Hepatocyte (in vitro differentiated cells): ENCODE results near the gene PTPRO. TPM values are rescaled to one million over a fixed set of nuclear protein-coding genes. Genes with fewer than 3 reads are reported as not detected.

Experiments
- DNase-seq: peaks from one replicate; pipeline ENCODE4 v3.0.0-alpha.2; 2016; ENCODE audit warnings: low spot score
- H2AFZ ChIP-seq: fragments of 200-600 bp; sonication (generic); 2 replicates; pipeline ENCODE4 v1.6.0; 2016; ENCODE audit warnings: antibody characterized with exemption, mild to moderate bottlenecking
- H3K27ac ChIP-seq: fragments of 200-600 bp; sonication (generic); 2 replicates; pipeline ENCODE4 v1.5.1; 2016; ENCODE audit warnings: mild to moderate bottlenecking
- H3K27me3 ChIP-seq: fragments of 200-600 bp; sonication (generic); 2 replicates; pipeline ENCODE4 v1.6.1; 2016
- H3K36me3 ChIP-seq: fragments of 200-600 bp; sonication (generic); replicated peaks from 2 replicates; pipeline ENCODE4 v1.5.1; 2016; ENCODE audit warnings: low read depth; ENCODE audit not compliant: insufficient read depth
- H3K4me1 ChIP-seq: fragments of 200-600 bp; sonication (generic); 2 replicates; pipeline ENCODE4 v1.5.1; 2016; ENCODE audit warnings: mild to moderate bottlenecking, moderate library complexity; ENCODE audit not compliant: insufficient read depth
- H3K4me2 ChIP-seq: fragments of 200-600 bp; sonication (generic); 2 replicates; pipeline ENCODE4 v1.6.0; 2016
- H3K4me3 ChIP-seq: fragments of 200-600 bp; sonication (generic); 2 replicates; pipeline ENCODE4 v1.5.1; 2016; ENCODE audit warnings: mild to moderate bottlenecking
- H3K79me2 ChIP-seq: fragments of 200-600 bp; sonication (generic); 2 replicates; pipeline ENCODE4 v1.6.0; 2017; ENCODE audit warnings: mild to moderate bottlenecking
- H3K9me2 ChIP-seq: fragments of 200-600 bp; sonication (generic); replicated peaks from 2 replicates; pipeline ENCODE4 v1.6.0; 2017; ENCODE audit warnings: mild to moderate bottlenecking; ENCODE audit not compliant: insufficient read depth
- H3K9me3 ChIP-seq: fragments of 200-600 bp; sonication (generic); 2 replicates; pipeline ENCODE4 v1.5.1; 2016; ENCODE audit warnings: low read depth, mild to moderate bottlenecking
- H4K20me1 ChIP-seq: fragments of 200-600 bp; sonication (generic); 2 replicates; pipeline ENCODE4 v1.6.0; 2016; ENCODE audit warnings: mild to moderate bottlenecking; ENCODE audit not compliant: insufficient read depth, poor library complexity, severe bottlenecking
- EZH2 ChIP-seq: fragments of 200-600 bp; sonication (generic); IDR thresholded peaks from 2 replicates; pipeline ENCODE4 v1.6.1; 2016; ENCODE audit warnings: antibody characterized with exemption, mild to moderate bottlenecking, borderline replicate concordance
- EZH2phosphoT487 ChIP-seq: fragments of 200-600 bp; sonication (generic); IDR thresholded peaks from one replicate; pipeline ENCODE4 v1.6.1; 2018; ENCODE audit warnings: antibody characterized with exemption, mild to moderate bottlenecking, low read depth, moderate library complexity; ENCODE audit not compliant: unreplicated experiment, severe bottlenecking
- WGBS: methylation state at CpG from one replicate; pipeline ENCODE4 v1.1.6; 2016; ENCODE audit warnings: low lambda C conversion rate; ENCODE audit errors: missing lambda C conversion rate; 5-methylcytosine and 5-hydroxymethylcytosine counted together
- polyA plus RNA-seq: library from polyadenylated mRNA; unstranded; fragments of >200 nt; fragmentation: Nextera tagmentation; extraction: Ambion mirVana; gene quantifications from 2 replicates; pipeline ENCODE4 v1.2.1, GENCODE V29; 2016
- total RNA-seq: library from RNA; depleted of rRNA; stranded (reverse); fragments of >200 nt; gene quantifications from 2 replicates; pipeline ENCODE4 v1.2.3, GENCODE V29; 2014
- TF ChIP-seq, protein P1 (sequence below): fragments of 200-600 bp; sonication (generic); IDR thresholded peaks from 2 replicates; pipeline ENCODE4 v1.5.1; 2016; ENCODE audit warnings: antibody characterized with exemption, mild to moderate bottlenecking; ENCODE audit not compliant: poor library complexity

Gene PTPRO
- total and polyA plus RNA-seq, 2 experiments from 2014 or later, result 0.60 to 0.65 TPM

DNA sequence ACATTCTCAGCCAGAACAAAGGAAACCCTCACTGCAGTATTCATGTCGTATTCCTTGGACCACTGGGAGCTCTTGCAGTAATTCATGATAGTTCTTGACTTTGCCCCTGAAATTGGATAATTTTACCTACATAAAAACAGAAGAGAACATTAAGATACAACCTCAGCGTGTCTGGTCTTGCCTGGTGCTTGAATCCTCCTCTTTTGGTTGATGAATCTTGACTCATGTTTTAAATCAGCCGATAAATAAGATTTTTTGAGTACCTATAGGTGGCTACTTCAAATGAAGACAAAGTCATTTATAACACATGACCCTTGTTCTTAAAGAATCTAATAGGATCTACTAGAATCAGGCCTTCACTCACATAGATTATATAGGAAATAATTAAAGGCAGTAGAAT, 221.0 kb downstream of the PTPRO start:
- no peak for DNase-seq
- Histone ChIP-seq H3K4me3 (no peak overlapping the region), H3K9me2 (no peaks in the 10 kb centered on the region), H3K9me3 (no peaks in the 10 kb centered on the region), H2AFZ (no peak overlapping the region), H3K79me2 (no peaks in the 10 kb centered on the region), H3K27ac (no peak overlapping the region), H3K4me2 (no peak overlapping the region), H4K20me1 (no peaks in the 10 kb centered on the region), H3K4me1 (no peaks in the 10 kb centered on the region), H3K36me3 (no peaks in the 10 kb centered on the region), H3K27me3 (no peaks in the 10 kb centered on the region)
- TF ChIP-seq, protein P1, sequence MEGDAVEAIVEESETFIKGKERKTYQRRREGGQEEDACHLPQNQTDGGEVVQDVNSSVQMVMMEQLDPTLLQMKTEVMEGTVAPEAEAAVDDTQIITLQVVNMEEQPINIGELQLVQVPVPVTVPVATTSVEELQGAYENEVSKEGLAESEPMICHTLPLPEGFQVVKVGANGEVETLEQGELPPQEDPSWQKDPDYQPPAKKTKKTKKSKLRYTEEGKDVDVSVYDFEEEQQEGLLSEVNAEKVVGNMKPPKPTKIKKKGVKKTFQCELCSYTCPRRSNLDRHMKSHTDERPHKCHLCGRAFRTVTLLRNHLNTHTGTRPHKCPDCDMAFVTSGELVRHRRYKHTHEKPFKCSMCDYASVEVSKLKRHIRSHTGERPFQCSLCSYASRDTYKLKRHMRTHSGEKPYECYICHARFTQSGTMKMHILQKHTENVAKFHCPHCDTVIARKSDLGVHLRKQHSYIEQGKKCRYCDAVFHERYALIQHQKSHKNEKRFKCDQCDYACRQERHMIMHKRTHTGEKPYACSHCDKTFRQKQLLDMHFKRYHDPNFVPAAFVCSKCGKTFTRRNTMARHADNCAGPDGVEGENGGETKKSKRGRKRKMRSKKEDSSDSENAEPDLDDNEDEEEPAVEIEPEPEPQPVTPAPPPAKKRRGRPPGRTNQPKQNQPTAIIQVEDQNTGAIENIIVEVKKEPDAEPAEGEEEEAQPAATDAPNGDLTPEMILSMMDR, result no peak
- WGBS, result 96% methylated on average over 3 of the region's 3 CpGs

DNA sequence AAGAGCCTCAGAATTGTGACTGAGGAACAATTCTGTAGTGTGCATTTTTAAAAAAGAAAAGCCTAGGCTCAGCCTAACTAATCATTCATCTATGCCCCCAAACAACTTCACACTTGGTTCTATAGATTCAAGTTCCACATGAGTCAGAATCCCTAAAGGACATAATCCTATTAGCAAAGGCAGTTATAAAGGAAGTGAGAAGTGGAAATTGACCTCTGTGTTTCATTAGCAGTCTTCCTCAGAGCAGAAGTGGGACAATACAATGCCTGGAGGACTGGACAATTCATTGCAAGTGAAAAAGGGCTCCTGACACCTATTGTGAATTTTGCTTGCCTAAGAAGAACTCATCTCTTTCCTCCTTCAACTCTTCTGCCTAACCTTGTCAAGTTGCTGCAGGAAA, 222.3 kb downstream of the PTPRO start:
- Histone ChIP-seq H3K27me3 (no peaks in the 10 kb centered on the region), H3K36me3 (no peaks in the 10 kb centered on the region), H3K4me2 (no peak overlapping the region), H3K9me3 (no peaks in the 10 kb centered on the region), H4K20me1 (no peaks in the 10 kb centered on the region), H3K4me1 (no peaks in the 10 kb centered on the region), H3K27ac (no peak overlapping the region), H2AFZ (no peak overlapping the region), H3K4me3 (no peak overlapping the region), H3K79me2 (no peaks in the 10 kb centered on the region), H3K9me2 (no peaks in the 10 kb centered on the region)
- DNase-seq, result no peak
- TF ChIP-seq EZH2 (no peak), EZH2phosphoT487 (no peak)
- TF ChIP-seq, protein P1, result no peak

DNA sequence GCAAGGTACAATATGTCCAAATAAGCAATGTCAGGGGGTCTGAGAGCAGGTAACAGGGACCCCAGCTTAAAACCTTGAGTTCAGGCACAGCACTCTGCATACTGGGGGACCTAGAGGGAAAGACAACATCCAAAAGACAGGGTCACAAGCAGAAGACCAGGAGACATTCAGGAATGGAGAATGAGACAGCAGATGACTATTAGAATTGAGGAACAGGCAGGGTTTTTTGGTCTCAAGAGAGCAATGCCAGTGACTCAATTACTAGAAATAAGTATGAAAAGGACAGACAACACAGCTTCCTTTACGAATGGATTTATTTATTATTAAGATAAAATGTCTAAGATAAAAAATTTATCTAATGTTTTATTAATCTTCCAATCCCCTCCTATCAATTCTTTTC, 223.0 kb downstream of the PTPRO start:
- Histone ChIP-seq H3K4me3 (no peak overlapping the region), H3K79me2 (no peaks in the 10 kb centered on the region), H3K4me2 (no peak overlapping the region), H3K27ac (no peak overlapping the region), H2AFZ (no peak overlapping the region), H3K9me2 (no peaks in the 10 kb centered on the region), H3K27me3 (no peaks in the 10 kb centered on the region), H3K4me1 (no peaks in the 10 kb centered on the region), H4K20me1 (no peaks in the 10 kb centered on the region), H3K9me3 (no peaks in the 10 kb centered on the region), H3K36me3 (no peaks in the 10 kb centered on the region)
- TF ChIP-seq EZH2 (no peak), EZH2phosphoT487 (no peak)
- TF ChIP-seq, protein P1, result no peak
- no peak for DNase-seq
- WGBS, result 100% methylated on average over 1 of the region's 1 CpG

DNA sequence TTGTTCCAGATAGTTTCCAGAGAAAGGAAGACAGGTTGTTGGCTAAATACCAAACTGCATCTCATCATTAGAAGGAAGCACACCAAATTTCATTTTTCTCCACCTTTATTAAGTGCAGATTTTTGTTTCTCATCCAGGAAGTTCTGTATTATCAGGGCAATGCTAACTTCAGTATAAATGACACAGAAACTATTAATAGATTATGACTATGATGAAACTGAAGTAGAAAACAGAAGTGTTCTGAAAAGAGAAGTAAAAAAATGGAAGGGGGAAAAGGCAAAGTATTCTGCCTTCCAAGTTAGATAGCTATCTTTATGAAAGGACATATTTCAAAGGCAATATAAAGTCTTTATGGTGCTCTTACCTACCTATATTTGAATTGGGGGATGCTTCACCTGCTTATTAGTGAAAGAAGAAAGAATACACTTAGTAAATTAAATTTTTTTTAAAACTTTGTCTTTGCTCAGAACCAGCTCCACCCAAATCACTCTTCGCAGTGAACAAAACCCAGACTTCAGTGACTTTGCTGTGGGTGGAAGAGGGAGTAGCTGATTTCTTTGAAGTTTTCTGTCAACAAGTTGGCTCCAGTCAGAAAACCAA, 223.9 kb downstream of the PTPRO start:
- H3K4me1 ChIP-seq, result no peaks in the 10 kb centered on the region
- no peaks in the 10 kb centered on the region for H4K20me1 ChIP-seq
- no peaks in the 10 kb centered on the region for H3K9me3 ChIP-seq
- TF ChIP-seq, protein P1, result no peak
- no peak for TF ChIP-seq EZH2phosphoT487
- TF ChIP-seq EZH2, result no peak
- H3K79me2 ChIP-seq, result no peaks in the 10 kb centered on the region
- H2AFZ ChIP-seq, result no peak overlapping the region
- no peak overlapping the region for H3K27ac ChIP-seq
- H3K4me2 ChIP-seq, result no peak overlapping the region
- no peaks in the 10 kb centered on the region for H3K36me3 ChIP-seq
- H3K9me2 ChIP-seq, result no peaks in the 10 kb centered on the region
- no peak for DNase-seq
- no peaks in the 10 kb centered on the region for H3K27me3 ChIP-seq
- no peak overlapping the region for H3K4me3 ChIP-seq
- WGBS, result 92% methylated on average over 1 of the region's 1 CpG
